UCSD-AML1 (cell line): ENCODE measurements around the gene ERBB4.

Experiments
- DNase-seq: peaks from one replicate; lab custom pipeline; 2025; ENCODE audit not compliant: unreplicated experiment; lab: John Stamatoyannopoulos, UW

ERBB4 gene

GRCh38 chr2:212428681-212429478, 109.7 kb downstream of the ERBB4 start:
- no peak for DNase-seq

- no peak for DNase-seq
Observed at GRCh38 chr2:212427638-212428037, 111.0 kb downstream of the ERBB4 start.

GRCh38 chr2:212426637-212427412, 111.8 kb downstream of the ERBB4 start:
- no peak for DNase-seq

- no peak for DNase-seq
Observed at GRCh38 chr2:212424082-212424481, 114.5 kb downstream of the ERBB4 start.

- no peak for DNase-seq
Observed at GRCh38 chr2:212423089-212423488, 115.5 kb downstream of the ERBB4 start.

GRCh38 chr2:212421556-212422334, 116.9 kb downstream of the ERBB4 start:
- DNase-seq, result no peak

GRCh38 chr2:212416086-212416485, 122.5 kb downstream of the ERBB4 start:
- DNase-seq, result no peak

GRCh38 chr2:212414767-212415211, 123.8 kb downstream of the ERBB4 start:
- no peak for DNase-seq

GRCh38 chr2:212409560-212409959, 129.0 kb downstream of the ERBB4 start:
- DNase-seq, result no peak

GRCh38 chr2:212408524-212408923, 130.1 kb downstream of the ERBB4 start:
- DNase-seq, result no peak

- DNase-seq, result no peak
Observed at GRCh38 chr2:212406716-212407115, 131.9 kb downstream of the ERBB4 start.

GRCh38 chr2:212402316-212402715, 136.3 kb downstream of the ERBB4 start:
- no peak for DNase-seq

GRCh38 chr2:212398316-212398715, 140.3 kb downstream of the ERBB4 start:
- no peak for DNase-seq

GRCh38 chr2:212392544-212392943, 146.1 kb downstream of the ERBB4 start:
- DNase-seq, result no peak

- DNase-seq, result no peak
Observed at GRCh38 chr2:212392043-212392442, 146.6 kb downstream of the ERBB4 start.

- DNase-seq, result no peak
Observed at GRCh38 chr2:212387146-212387545, 151.5 kb downstream of the ERBB4 start.

GRCh38 chr2:212385241-212385640, 153.4 kb downstream of the ERBB4 start:
- no peak for DNase-seq

GRCh38 chr2:212384027-212384426, 154.6 kb downstream of the ERBB4 start:
- no peak for DNase-seq

- no peak for DNase-seq
Observed at GRCh38 chr2:212381428-212382102, 157.0 kb downstream of the ERBB4 start.

- DNase-seq, result no peak
Observed at GRCh38 chr2:212379103-212379502, 159.5 kb downstream of the ERBB4 start.

GRCh38 chr2:212367431-212367830, 171.2 kb downstream of the ERBB4 start:
- no peak for DNase-seq
